Activated CD4-positive, alpha-beta T cell treated with anti-CD3 and anti-CD28 coated beads, Interleukin-2, amount 10 ng/mL, durations not matched to agents 24 days and 14 days (primary cell): ENCODE measurements around the gene BBS9. TPM values are rescaled to one million over a fixed set of nuclear protein-coding genes. Genes with fewer than 3 reads are reported as not detected.
"Not testable (repeated sequence)": the region's sequence is repeated elsewhere in the genome, so short reads cannot be mapped to it uniquely, and the experiment has no call there.

Experiments
- DNase-seq: peaks from one replicate; pipeline ENCODE4 v3.0.0; 2022
- H3K27ac Mint-ChIP-seq: one replicate; pipeline ENCODE4 v1.8.0; 2022; ENCODE audit warnings: mild to moderate bottlenecking, mixed read lengths
- H3K27me3 Mint-ChIP-seq: one replicate; pipeline ENCODE4 v1.8.0; 2022; ENCODE audit warnings: mixed read lengths
- H3K36me3 Mint-ChIP-seq: one replicate; pipeline ENCODE4 v1.8.0; 2022; ENCODE audit warnings: low read depth, mild to moderate bottlenecking, mixed read lengths
- H3K4me1 Mint-ChIP-seq: one replicate; pipeline ENCODE4 v1.8.0; 2021; ENCODE audit warnings: mixed read lengths
- H3K4me3 Mint-ChIP-seq: one replicate; pipeline ENCODE4 v1.8.0; 2022; ENCODE audit warnings: mild to moderate bottlenecking, moderate library complexity, mixed read lengths
- H3K9me3 Mint-ChIP-seq: one replicate; pipeline ENCODE4 v1.8.0; 2021; ENCODE audit warnings: mixed read lengths
- intact Hi-C: fragments of 100-400 bp; cut with micrococcal nuclease; formaldehyde crosslinking; loops from one replicate; pipeline ENCODE4 v1.15.1; 2023
- total RNA-seq: library from RNA; stranded (reverse); gene quantifications from 2 replicates; pipeline ENCODE4 v1.2.3, GENCODE V29; 2022

BBS9 gene
- total RNA-seq, 1 donor from 2014 or later, result 4.3 TPM

DNA sequence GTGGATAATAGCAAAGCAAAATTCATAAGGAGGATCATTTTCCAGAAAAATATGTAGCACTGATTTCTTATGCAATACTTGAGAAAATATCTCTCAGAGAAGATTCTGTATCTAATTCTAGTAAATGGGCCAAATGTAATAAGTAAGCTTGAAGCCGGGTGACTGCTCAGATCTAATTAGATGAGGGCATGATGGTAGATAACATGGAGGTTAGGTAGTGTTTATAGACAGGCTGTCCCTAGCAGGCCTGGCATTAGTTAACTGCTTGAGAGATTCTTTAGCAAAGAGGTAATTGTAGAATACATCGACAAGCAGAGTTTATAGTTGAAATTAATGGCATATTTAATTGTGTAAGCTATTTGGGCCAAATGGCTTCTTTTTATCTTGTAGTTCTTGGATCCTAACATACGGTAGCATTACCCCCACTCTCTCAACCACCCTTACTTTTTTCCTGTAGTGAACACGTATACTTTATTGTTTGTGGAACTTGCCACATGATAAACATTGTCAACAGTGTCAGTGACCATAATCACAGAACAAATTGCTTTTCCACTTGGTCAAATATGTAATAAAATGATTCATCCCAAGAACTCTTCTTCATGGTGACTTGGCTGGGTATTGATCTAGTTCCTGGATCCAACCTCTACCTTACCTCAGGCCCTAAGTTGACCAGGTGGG lies 343.1 kb downstream of the BBS9 start:
- H3K27me3 Mint-ChIP-seq, result no peaks in the 10 kb centered on the region
- H3K27ac Mint-ChIP-seq, result no peak overlapping the region
- no peaks in the 10 kb centered on the region for H3K36me3 Mint-ChIP-seq
- no peak for DNase-seq
- no peak overlapping the region for H3K4me3 Mint-ChIP-seq
- intact Hi-C loops, result no loop called here
- H3K9me3 Mint-ChIP-seq, result peaks cover 3% of the 10 kb centered on the region
- no peaks in the 10 kb centered on the region for H3K4me1 Mint-ChIP-seq

DNA sequence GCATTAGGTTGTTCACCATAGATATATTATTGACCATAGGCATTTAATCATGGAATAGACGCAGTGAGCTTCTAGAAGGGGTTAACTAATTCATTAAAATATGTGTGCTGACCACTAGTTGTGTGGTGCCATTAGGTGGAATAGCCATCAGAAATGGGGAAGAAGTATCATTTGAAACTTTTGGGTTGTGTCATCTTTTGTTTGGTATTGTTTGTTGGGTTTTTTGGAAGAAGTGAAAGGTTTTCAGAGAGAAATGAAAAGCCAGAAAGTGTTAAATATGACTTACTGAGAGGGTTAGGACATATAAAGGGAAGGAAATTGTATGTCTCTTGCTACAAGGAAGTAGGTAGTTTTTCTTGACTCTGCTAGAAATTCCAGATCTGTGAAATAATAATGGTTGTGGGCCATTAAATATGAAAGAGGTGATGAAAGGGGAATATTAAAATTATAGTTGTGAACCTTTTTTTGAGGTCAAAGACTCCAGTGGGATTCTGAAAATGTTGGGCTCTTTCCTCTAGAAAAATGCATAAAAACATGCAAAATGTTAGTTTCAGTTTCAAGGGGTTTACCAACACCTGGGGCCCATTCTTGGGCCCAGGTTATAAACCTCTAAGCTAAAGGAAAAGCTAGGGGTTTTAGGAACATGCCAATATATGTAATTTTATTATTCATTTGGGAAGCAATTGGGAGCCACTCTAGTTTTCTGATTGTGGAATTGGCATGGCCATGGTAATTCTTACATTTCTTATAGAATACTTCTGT lies 348.5 kb downstream of the BBS9 start:
- H3K4me1 Mint-ChIP-seq, result no peaks in the 10 kb centered on the region
- no peak overlapping the region for H3K4me3 Mint-ChIP-seq
- intact Hi-C loops, result no loop called here
- no peaks in the 10 kb centered on the region for H3K36me3 Mint-ChIP-seq
- H3K9me3 Mint-ChIP-seq, result peaks cover 12% of the 10 kb centered on the region
- no peak overlapping the region for H3K27ac Mint-ChIP-seq
- H3K27me3 Mint-ChIP-seq, result no peaks in the 10 kb centered on the region
- DNase-seq, result no peak

DNA sequence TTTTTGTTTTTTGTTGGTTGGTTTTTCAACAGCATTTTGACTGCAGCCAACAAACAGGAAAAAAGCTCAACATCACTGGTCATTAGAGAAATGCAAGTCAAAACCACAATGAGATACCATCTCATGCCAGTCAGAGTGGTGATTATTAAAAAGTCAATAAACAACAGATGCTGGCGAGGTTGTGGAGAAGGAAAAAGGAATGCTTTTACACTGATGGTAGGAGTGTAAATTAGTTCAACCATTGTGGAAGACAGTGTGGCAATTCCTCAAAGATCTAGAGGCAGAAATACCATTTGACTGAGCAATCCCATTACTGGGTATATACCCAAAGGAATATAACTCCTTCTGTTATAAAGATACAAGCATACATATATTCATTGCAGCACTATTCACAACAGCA lies 355.1 kb downstream of the BBS9 start:
- intact Hi-C loops, H3K27ac Mint-ChIP-seq, DNase-seq, H3K4me1 Mint-ChIP-seq, H3K36me3 Mint-ChIP-seq, H3K27me3 Mint-ChIP-seq, H3K4me3 Mint-ChIP-seq: not testable (repeated sequence)
- H3K9me3 Mint-ChIP-seq, result peaks cover 15% of the 10 kb centered on the region

DNA sequence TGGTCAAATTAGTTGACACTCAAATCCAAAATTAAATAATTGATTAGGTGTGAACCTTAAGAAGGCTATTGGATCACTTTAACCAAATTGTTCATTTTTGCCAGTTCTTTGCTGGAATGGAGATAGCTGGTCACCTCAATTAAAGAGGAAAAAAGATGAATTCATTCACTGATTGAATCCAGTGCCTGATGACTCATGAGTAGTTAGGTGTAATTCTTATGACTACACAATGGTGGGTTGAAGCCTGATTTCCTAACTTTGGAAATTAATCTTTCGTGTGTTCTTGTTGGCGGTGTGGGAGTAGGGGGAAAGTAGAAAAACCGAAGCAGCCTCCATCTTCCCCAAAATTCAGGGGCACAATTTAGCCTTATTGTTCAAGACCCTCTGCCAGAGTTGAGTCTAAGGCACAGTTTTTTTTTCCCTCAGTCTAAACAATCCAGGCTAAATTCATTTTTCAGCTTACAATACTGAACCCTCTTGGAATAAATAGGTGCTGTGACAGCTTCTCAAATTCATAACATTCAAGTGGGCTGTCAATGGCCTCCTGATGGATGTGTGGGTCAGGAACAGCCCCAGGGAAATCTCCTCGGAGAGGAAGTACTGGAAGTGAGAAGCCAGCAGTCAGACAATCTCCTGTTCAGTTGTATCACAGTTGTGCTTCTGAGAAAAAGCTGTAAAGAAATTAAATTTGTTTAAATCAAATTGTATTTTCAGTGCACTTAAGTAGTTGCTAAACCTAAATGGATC lies 356.6 kb downstream of the BBS9 start:
- no peak for DNase-seq
- H3K27ac Mint-ChIP-seq, result no peak overlapping the region
- H3K27me3 Mint-ChIP-seq, result no peaks in the 10 kb centered on the region
- H3K9me3 Mint-ChIP-seq, result peaks cover 7% of the 10 kb centered on the region
- intact Hi-C loops, result no loop called here
- no peaks in the 10 kb centered on the region for H3K36me3 Mint-ChIP-seq
- H3K4me1 Mint-ChIP-seq, result no peaks in the 10 kb centered on the region
- H3K4me3 Mint-ChIP-seq, result no peak overlapping the region

DNA sequence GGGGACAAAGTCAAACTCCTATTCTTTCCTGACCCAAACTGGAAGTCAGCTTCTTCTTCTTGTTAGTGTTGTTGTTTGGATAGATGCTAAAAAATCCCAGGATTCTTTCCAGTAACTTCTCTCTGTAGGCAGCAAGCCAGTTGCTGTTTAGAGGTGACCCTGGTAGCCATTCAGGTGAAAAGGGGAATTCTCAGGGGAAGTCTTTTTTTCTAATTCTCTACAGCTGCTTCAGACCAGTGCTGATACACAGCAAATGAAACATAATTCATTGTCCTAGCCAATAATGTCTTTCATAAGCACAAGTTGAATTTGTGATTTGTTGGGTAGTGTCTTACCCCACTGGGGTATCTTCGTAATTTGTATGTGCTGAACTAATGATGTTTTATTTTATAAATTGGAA lies 357.3 kb downstream of the BBS9 start:
- intact Hi-C loops, result no loop called here

DNA sequence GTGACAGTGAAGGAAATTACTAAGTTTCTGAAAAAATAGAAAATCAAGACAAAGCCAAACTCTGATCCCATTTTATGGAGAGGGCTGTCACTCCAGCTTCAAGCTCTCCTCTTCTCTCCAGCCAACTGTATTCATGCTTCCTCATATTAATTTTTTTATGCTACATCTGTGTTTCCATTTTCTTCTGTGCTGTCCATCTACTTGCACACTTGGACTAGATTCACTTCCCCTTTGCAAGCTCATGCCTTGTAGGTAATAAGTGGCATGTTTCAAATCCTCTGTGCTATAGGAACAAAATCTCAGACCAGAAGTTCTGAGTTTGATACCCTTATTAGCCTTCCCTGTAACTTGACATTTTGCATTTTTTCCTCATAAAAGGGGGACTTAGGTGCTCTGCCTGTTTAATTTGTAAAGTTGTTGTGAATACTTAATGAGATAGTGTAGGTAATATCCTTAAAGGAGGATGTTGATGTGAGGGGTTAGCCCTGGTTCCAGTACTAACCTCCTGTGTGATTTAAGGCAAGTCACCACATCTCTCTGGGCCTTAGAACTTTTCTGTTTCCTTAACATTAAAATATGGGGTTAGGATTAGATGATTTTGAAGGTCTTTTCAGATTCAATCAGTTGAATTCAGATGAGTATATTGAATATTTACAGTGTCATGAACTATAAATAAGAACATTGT lies 358.8 kb downstream of the BBS9 start:
- no peak overlapping the region for H3K27ac Mint-ChIP-seq
- no peak for DNase-seq
- intact Hi-C loops, result no loop called here
- H3K4me3 Mint-ChIP-seq, result no peak overlapping the region
- H3K4me1 Mint-ChIP-seq, result no peaks in the 10 kb centered on the region
- H3K27me3 Mint-ChIP-seq, result no peaks in the 10 kb centered on the region
- H3K9me3 Mint-ChIP-seq, result peaks cover 3% of the 10 kb centered on the region
- no peaks in the 10 kb centered on the region for H3K36me3 Mint-ChIP-seq

More for the DNA sequence above, 357.3 kb downstream of the BBS9 start:
- Mint-ChIP-seq H3K27ac (no peak overlapping the region), H3K9me3 (peaks cover 6% of the 10 kb centered on the region), H3K27me3 (no peaks in the 10 kb centered on the region), H3K4me1 (no peaks in the 10 kb centered on the region), H3K4me3 (no peak overlapping the region), H3K36me3 (no peaks in the 10 kb centered on the region)
- no peak for DNase-seq

DNA sequence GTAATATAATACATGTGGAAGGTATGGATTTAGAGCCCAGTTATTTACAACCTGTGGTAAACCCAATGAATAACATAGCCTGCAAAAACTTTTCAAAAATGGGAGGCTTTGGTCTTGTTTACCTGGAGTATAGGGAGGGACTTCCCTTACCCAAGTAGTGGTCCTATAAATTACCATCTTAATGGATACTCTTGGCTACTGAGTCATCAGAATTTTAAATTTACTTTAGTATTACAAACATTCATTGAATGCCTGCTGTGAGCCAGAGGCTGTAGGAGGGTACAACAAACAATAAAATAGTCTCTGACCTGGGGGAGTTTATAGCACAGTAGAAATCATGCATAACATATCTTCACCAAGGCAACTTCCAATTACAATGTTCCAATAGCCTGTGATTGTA lies 365.1 kb downstream of the BBS9 start:
- intact Hi-C loops, result no loop called here
- no peaks in the 10 kb centered on the region for H3K27me3 Mint-ChIP-seq
- H3K9me3 Mint-ChIP-seq, result no peaks in the 10 kb centered on the region
- H3K4me3 Mint-ChIP-seq, result no peak overlapping the region
- H3K4me1 Mint-ChIP-seq, result no peaks in the 10 kb centered on the region
- no peak overlapping the region for H3K27ac Mint-ChIP-seq
- no peak for DNase-seq
- no peaks in the 10 kb centered on the region for H3K36me3 Mint-ChIP-seq

DNA sequence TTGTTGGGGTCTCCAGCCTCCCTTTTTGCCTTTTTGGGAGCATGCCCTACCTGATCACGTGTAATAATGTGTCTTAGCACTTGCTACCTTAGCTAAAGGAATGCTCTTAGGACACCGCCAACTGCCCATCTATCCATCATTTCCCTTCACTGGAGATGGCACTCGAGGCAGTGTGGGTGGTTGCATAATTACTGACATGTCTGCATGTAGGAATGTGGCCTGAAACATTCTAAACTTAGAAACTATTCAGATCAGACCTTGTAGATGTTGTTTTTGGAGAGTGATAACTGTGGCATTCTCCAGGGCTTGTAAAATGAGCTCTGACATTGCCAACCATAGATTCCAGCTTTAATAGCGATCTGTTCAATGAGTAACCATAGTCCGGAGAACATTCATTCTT lies 365.8 kb downstream of the BBS9 start:
- Mint-ChIP-seq H3K4me3 (no peak overlapping the region), H3K4me1 (no peaks in the 10 kb centered on the region), H3K27me3 (no peaks in the 10 kb centered on the region), H3K9me3 (no peaks in the 10 kb centered on the region), H3K27ac (no peak overlapping the region), H3K36me3 (no peaks in the 10 kb centered on the region)
- no peak for DNase-seq
- intact Hi-C loops, result no loop called here

DNA sequence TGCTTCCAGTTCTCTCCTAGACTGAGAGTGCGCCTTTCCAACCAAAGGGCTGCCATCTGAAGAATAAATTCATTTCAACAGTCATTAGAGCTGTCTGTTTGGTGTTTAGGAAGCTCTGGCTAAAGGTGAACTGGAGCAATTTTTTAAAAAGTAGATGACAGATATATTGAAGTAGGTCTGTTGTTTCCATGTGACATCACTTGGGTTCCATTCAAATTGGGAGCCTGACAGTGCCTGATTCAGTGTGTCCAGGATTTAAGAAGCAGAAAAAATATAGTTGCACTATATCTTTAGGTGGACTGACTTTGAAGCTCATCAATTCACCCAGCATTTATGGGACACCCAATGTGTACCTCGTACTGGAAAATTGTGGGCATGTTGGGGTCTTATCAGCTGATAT lies 367.7 kb downstream of the BBS9 start:
- no peaks in the 10 kb centered on the region for H3K36me3 Mint-ChIP-seq
- no peaks in the 10 kb centered on the region for H3K9me3 Mint-ChIP-seq
- H3K27ac Mint-ChIP-seq, result no peak overlapping the region
- no peaks in the 10 kb centered on the region for H3K27me3 Mint-ChIP-seq
- H3K4me3 Mint-ChIP-seq, result no peak overlapping the region
- intact Hi-C loops, result no loop called here
- no peak for DNase-seq
- no peaks in the 10 kb centered on the region for H3K4me1 Mint-ChIP-seq

DNA sequence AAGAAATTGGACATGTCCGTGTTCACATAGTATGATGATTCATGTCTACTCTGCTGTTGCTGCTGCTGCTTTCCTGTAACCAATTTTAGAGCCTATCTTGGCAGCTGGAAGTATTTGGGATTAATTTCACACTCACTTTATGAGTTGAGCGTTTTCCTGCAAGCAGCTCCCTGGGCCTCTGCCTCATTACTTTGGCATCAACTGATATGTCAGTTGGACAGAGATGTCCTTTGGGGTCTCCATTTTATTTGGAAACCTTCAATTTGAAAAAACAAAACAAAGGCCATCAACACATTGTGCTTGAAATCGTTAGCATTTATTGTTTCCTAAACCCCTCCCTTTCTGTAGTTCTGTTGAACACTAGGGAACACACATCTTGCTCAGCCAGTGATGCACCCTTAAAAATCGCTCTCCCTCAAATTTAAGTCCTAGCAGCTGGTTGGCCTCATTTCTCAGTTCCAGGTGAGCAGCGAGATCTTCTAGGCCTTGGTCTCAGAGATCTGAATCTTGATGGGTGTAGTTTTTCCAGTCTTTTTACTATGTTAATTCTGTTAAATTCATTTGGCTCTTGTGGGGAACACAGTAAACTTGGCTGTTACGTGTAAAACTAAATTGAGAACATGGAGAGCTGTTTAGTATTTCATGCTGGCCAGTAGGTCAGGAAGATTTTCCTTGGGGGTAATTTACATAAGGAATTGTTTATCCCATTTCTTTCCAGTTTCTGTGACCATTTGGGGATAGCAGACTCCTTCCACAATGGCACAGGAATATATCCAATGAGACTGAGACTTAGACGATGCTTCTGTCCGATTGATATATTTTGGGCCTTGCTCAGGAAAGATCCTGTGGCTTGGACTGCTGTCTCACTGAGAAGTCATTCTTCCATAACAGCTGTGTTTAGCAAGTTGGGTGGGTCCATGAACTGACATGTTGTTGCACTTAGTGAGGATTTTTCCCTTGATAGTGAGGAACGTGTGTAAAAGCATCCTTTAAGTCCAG lies 371.6 kb downstream of the BBS9 start:
- DNase-seq, result no peak
- Mint-ChIP-seq H3K27me3 (no peaks in the 10 kb centered on the region), H3K4me1 (no peaks in the 10 kb centered on the region), H3K27ac (no peak overlapping the region), H3K4me3 (no peak overlapping the region), H3K9me3 (no peaks in the 10 kb centered on the region), H3K36me3 (no peaks in the 10 kb centered on the region)
- intact Hi-C loops, result no loop called here

DNA sequence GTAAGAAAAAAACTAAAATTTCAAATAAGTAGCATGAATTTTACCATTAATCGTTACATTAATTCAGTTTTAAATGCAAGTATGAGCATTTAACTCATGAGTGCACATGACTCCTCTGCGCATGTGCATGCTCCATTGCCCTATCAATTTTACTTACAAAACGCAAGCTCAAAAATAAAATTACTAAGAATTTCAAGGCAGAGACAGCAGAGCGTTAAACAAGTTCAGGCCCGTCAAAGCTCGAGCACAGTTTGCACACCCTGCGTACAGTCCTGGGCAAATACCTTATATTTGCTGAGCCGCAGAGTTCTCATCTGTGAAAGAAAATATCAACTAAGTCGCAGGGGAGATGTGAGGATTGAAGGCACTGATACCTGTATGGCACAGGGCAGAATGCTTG lies 373.6 kb downstream of the BBS9 start:
- Mint-ChIP-seq H3K27me3 (no peaks in the 10 kb centered on the region), H3K36me3 (no peaks in the 10 kb centered on the region), H3K27ac (no peak overlapping the region), H3K9me3 (no peaks in the 10 kb centered on the region), H3K4me1 (no peaks in the 10 kb centered on the region), H3K4me3 (no peak overlapping the region)
- no peak for DNase-seq
- intact Hi-C loops, result no loop called here

DNA sequence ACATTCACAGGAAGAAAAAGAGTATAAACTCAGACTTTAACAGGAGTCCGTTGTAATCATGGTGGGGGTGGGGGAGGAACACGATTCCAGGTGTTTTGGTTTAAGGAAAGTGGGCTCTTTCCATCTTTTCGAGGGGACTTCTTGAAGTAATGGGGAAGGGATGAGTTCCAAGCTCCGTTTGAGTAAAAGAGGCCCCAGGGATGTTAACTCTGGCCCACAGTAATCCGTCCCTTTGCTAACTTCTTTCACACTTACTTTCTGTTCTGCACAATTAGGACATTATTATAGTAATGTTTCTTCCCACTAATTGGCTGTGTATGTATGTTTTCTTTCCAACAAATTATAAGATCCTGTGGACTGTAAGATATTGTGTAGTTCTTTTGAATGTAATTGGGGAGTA lies 374.4 kb downstream of the BBS9 start:
- H3K36me3 Mint-ChIP-seq, result no peaks in the 10 kb centered on the region
- no peaks in the 10 kb centered on the region for H3K4me1 Mint-ChIP-seq
- no peak overlapping the region for H3K27ac Mint-ChIP-seq
- H3K27me3 Mint-ChIP-seq, result no peaks in the 10 kb centered on the region
- no peaks in the 10 kb centered on the region for H3K9me3 Mint-ChIP-seq
- no peak for DNase-seq
- intact Hi-C loops, result no loop called here
- H3K4me3 Mint-ChIP-seq, result no peak overlapping the region

DNA sequence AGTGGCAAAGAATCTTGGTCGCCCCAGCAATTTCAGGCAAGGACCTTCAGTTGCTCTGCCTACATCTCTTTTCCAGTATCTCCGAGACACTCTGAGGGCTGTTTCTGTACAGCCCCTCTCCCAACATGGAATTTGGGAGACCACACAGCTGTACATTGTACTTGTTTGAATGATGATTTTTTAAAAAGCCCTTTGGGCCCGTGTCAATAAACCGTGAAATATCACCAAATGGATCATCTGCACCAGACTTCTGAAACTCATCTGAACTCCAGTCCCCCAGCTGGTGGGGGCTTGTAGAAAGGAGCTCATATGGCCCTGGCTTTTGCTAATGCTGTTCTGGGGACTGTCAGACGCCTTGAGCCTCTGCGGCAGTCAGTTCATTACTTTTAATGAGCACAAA lies 374.9 kb downstream of the BBS9 start:
- H3K27ac Mint-ChIP-seq, result no peak overlapping the region
- H3K9me3 Mint-ChIP-seq, result no peaks in the 10 kb centered on the region
- H3K27me3 Mint-ChIP-seq, result no peaks in the 10 kb centered on the region
- no peak overlapping the region for H3K4me3 Mint-ChIP-seq
- DNase-seq, result no peak
- no peaks in the 10 kb centered on the region for H3K4me1 Mint-ChIP-seq
- no peaks in the 10 kb centered on the region for H3K36me3 Mint-ChIP-seq
- intact Hi-C loops, result no loop called here
